Aorta (tissue), 5 donors: Measurements from ENCODE around the gene TAS2R7. TPM values are rescaled to one million over a fixed set of nuclear protein-coding genes. Genes with fewer than 3 reads are reported as not detected.
"Not testable (repeated sequence)": the region's sequence is repeated elsewhere in the genome, so short reads cannot be mapped to it uniquely, and the experiment has no call there.

Experiments used
- ATAC-seq: fragments of 200-7000 bp; cut with Tn5 transposase; one replicate; pipeline ENCODE4 v1.9.1; 2022; ENCODE audit warnings: moderate library complexity; ENCODE audit not compliant: low FRiP score
- DNase-seq, 2 donors: peaks; one replicate each; pipeline ENCODE4 v3.0.0-alpha.2; 2020
- H3K27ac ChIP-seq, 2 donors: one replicate each; pipeline ENCODE4 v1.5.1; 2013; ENCODE audit warnings: low read length in 2 of 2, mild to moderate bottlenecking in 2 of 2, moderate library complexity in 2 of 2, control low read depth in 1 of 2, inconsistent platforms in 1 of 2, low read depth in 1 of 2
- H3K27me3 ChIP-seq, 2 donors: one replicate each; pipeline ENCODE4 v1.6.1; 2013; ENCODE audit warnings: control low read depth in 1 of 2, low read length in 1 of 2, mild to moderate bottlenecking in 1 of 2, moderate library complexity in 1 of 2; ENCODE audit not compliant: insufficient read depth in 2 of 2, control insufficient read depth in 1 of 2
- H3K36me3 ChIP-seq, 2 donors: one replicate each; pipeline ENCODE4 v1.6.1; 2013; ENCODE audit warnings: control low read depth in 1 of 2, low read length in 1 of 2, mild to moderate bottlenecking in 1 of 2; ENCODE audit not compliant: insufficient read depth in 2 of 2, control insufficient read depth in 1 of 2
- H3K4me1 ChIP-seq, 2 donors: one replicate each; pipeline ENCODE4 v1.6.1; 2013; ENCODE audit warnings: low read length in 2 of 2, control low read depth in 1 of 2, mild to moderate bottlenecking in 1 of 2, moderate library complexity in 1 of 2; ENCODE audit not compliant: insufficient read depth in 2 of 2, control insufficient read depth in 1 of 2
- H3K4me3 ChIP-seq, 2 donors: one replicate each; pipeline ENCODE4 v1.5.1; 2013; ENCODE audit warnings: low read length in 2 of 2, control low read depth in 1 of 2, mild to moderate bottlenecking in 1 of 2
- H3K9me3 ChIP-seq: one replicate; pipeline ENCODE4 v1.6.1; 2013; ENCODE audit warnings: mild to moderate bottlenecking, low read length; ENCODE audit not compliant: control insufficient read depth
- WGBS, 2 donors: extraction: QIAGEN DNeasy Blood & Tissue Kit; methylation state at CpG; one replicate each; pipeline ENCODE4 v1.1.7; 2013; 5-methylcytosine and 5-hydroxymethylcytosine counted together
- intact Hi-C, 2 donors: fragments of 100-400 bp; cut with DNase I; formaldehyde crosslinking; loops; one replicate each; pipeline versions ENCODE4 v1.14.2 to v1.15.0; 2022
- polyA plus RNA-seq, 2 donors: library from polyadenylated mRNA; stranded (reverse); fragments of 200-250 nt; gene quantifications; one replicate each; pipeline ENCODE4 v1.2.3, GENCODE V29; 2013
- total RNA-seq, 2 donors: library from RNA; stranded (reverse); fragmentation: NEBNext Ultra II Directional; extraction: Animal tissue kit (Norgen Biotek cat#: 25700); gene quantifications; one replicate each; pipeline ENCODE4 v1.2.1, GENCODE V29; 2021
- donor health status: healthy with polysubstance abuse.
- donor health status: Bipolar disorder and iron deficiency.
- donor health status: DM: no; HTN: no; CAD: no.
- donor health status: DM: no; HTN: no; CAD: no.
- donor health status: DM: yes; HTN: yes; CAD: no.

The TAS2R7 gene
- total and polyA plus RNA-seq, 4 donors, result not detected

- no peak overlapping the region for H3K27ac ChIP-seq
- peaks cover 2% of the 10 kb centered on the region for H3K9me3 ChIP-seq
- peaks cover 0 to 2% of the 10 kb centered on the region in 2 donors for H3K36me3 ChIP-seq
- ATAC-seq (no peak), DNase-seq (no peak)
- H3K27me3 ChIP-seq, result no peaks in the 10 kb centered on the region
- 71 to 79% methylated on average over 3 of the region's 3 CpGs for WGBS, 2 donors
- intact Hi-C loops, result no loop called here
- no peaks in the 10 kb centered on the region for H3K4me1 ChIP-seq
- no peak overlapping the region for H3K4me3 ChIP-seq
Measured at GRCh38 chr12:10811883-10812536, 9.6 kb upstream of the TAS2R7 start.

GRCh38 chr12:10810068-10810467 is 7.6 kb upstream of the TAS2R7 start, which contains the start of gene TAS2R9:
Gene TAS2R9 (minus strand): TSS chr12:10810168. CDS start chr12:10810075, 93 bp downstream.
- no peak within 1 kb of the TSS for H3K4me3 ChIP-seq
- intact Hi-C loops, result no loop called here
- H3K36me3 ChIP-seq, result no peaks in the 10 kb centered on the region
- ATAC-seq (no peak), DNase-seq (no peak)
- H3K27me3 ChIP-seq, result no peaks in the 10 kb centered on the region
- H3K4me1 ChIP-seq, result no peaks in the 10 kb centered on the region
- H3K9me3 ChIP-seq, result no peaks in the 10 kb centered on the region
- H3K27ac ChIP-seq, result no peak within 1 kb of the TSS

GRCh38 chr12:10807186-10807585 is 4.8 kb upstream of the TAS2R7 start, which contains the start of gene TAS2R8:
Gene TAS2R8 (minus strand): TSS chr12:10807286. CDS start chr12:10806980, 306 bp downstream.
- no peak for DNase-seq
- no peak within 1 kb of the TSS for H3K4me3 ChIP-seq
- ATAC-seq, result no peak
- WGBS, 2 donors, result 65 to 68% methylated on average over 1 of the region's 1 CpG
- no peaks in the 10 kb centered on the region for H3K9me3 ChIP-seq
- H3K27ac ChIP-seq, result no peak within 1 kb of the TSS
- no peaks in the 10 kb centered on the region for H3K36me3 ChIP-seq
- no peaks in the 10 kb centered on the region for H3K4me1 ChIP-seq
- intact Hi-C loops, result no loop called here
- H3K27me3 ChIP-seq, result no peaks in the 10 kb centered on the region

GRCh38 chr12:10801741-10802140 is 686 bp downstream of the TAS2R7 start:
- Histone ChIP-seq H3K27ac (no peak overlapping the region), H3K9me3 (no peaks in the 10 kb centered on the region), H3K27me3 (no peaks in the 10 kb centered on the region), H3K4me3 (no peak overlapping the region), H3K4me1 (no peaks in the 10 kb centered on the region), H3K36me3 (no peaks in the 10 kb centered on the region)
- WGBS, 2 donors, result 50 to 55% methylated on average over 5 of the region's 5 CpGs
- DNase-seq (no peak), ATAC-seq (no peak)
- intact Hi-C loops, result no loop called here

GRCh38 chr12:10794222-10794621 is 8.2 kb downstream of the TAS2R7 start:
- H3K27ac ChIP-seq, result no peak overlapping the region
- no peaks in the 10 kb centered on the region for H3K9me3 ChIP-seq
- H3K27me3 ChIP-seq, result no peaks in the 10 kb centered on the region
- WGBS, 2 donors, result 54 to 59% methylated on average over 2 of the region's 2 CpGs
- intact Hi-C loops, result no loop called here
- no peak for DNase-seq
- no peaks in the 10 kb centered on the region for H3K4me1 ChIP-seq
- no peak overlapping the region for H3K4me3 ChIP-seq
- H3K36me3 ChIP-seq, result no peaks in the 10 kb centered on the region
- no peak for ATAC-seq

- intact Hi-C loops, H3K4me3 ChIP-seq, H3K9me3 ChIP-seq, H3K36me3 ChIP-seq, H3K27ac ChIP-seq, H3K4me1 ChIP-seq, ATAC-seq, DNase-seq, H3K27me3 ChIP-seq: not testable (repeated sequence)
- 84 to 85% methylated on average over 4 of the region's 4 CpGs for WGBS, 2 donors
Measured at GRCh38 chr12:10791769-10792168, 10.7 kb downstream of the TAS2R7 start.

GRCh38 chr12:10783252-10783651 is 19.2 kb downstream of the TAS2R7 start:
- Histone ChIP-seq H3K9me3 (no peaks in the 10 kb centered on the region), H3K4me1 (no peaks in the 10 kb centered on the region), H3K27ac (no peak overlapping the region), H3K27me3 (no peaks in the 10 kb centered on the region), H3K36me3 (no peaks in the 10 kb centered on the region), H3K4me3 (no peak overlapping the region)
- no peak for DNase-seq
- ATAC-seq, result no peak
- intact Hi-C loops, result no loop called here
- WGBS, 2 donors, result 77 to 80% methylated on average over 5 of the region's 5 CpGs

GRCh38 chr12:10779103-10779502 is 23.3 kb downstream of the TAS2R7 start:
- no peaks in the 10 kb centered on the region for H3K36me3 ChIP-seq
- H3K27ac ChIP-seq, result no peak overlapping the region
- H3K27me3 ChIP-seq, result no peaks in the 10 kb centered on the region
- 78 to 88% methylated on average over 2 of the region's 2 CpGs for whole genome bisulfite sequencing, 2 donors
- H3K9me3 ChIP-seq, result no peaks in the 10 kb centered on the region
- ATAC-seq, result no peak
- intact Hi-C loops, result no loop called here
- no peaks in the 10 kb centered on the region for H3K4me1 ChIP-seq
- H3K4me3 ChIP-seq, result no peak overlapping the region
- no peak for DNase-seq

GRCh38 chr12:10771132-10771733 is 31.2 kb downstream of the TAS2R7 start:
- no peaks in the 10 kb centered on the region for H3K4me1 ChIP-seq
- DNase-seq, result no peak
- ATAC-seq, result no peak
- no peaks in the 10 kb centered on the region for H3K9me3 ChIP-seq
- no peak overlapping the region for H3K4me3 ChIP-seq
- WGBS, 2 donors, result 0% methylated on average over 1 of the region's 1 CpG
- H3K27me3 ChIP-seq, result no peaks in the 10 kb centered on the region
- H3K36me3 ChIP-seq, result no peaks in the 10 kb centered on the region
- intact Hi-C loops, result loop anchor here (2.0 to 5.0 kb wide), 3 partner anchors 428 to 716 kb away; no protein-coding TSS in a partner anchor
- H3K27ac ChIP-seq, result no peak overlapping the region
